A549 (cell line): ENCODE measurements around the gene C11orf68. TPM values are rescaled to one million over a fixed set of nuclear protein-coding genes. Genes with fewer than 3 reads are reported as not detected.
A peak's percentile ranks its signal among the peaks of the same experiment; 100 is the strongest.

Experiments used
- ATAC-seq, 2 experiments: fragments of 200-7000 bp in 1 of 2; fragments of >200 bp in 1 of 2; cut with Nextera tagmentation in 1 of 2; cut with Tn5 transposase in 1 of 2; 3 replicates each; pipeline versions ENCODE4 v1.8.0 to v1.9.1; 2018 to 2020; ENCODE audit warnings: mild to moderate bottlenecking in 1 of 2, moderate library complexity in 1 of 2
- CTCF ChIA-PET: fragments of 300-600 bp; sonication (Branson Sonifier 250); formaldehyde crosslinking; extraction: SDS; loops from one replicate; lab custom pipeline; 2021; ENCODE audit warnings: antibody characterized with exemption, inconsistent platforms; lab: Yijun Ruan, JAX
- POLR2A ChIA-PET: fragments of 350-600 bp; formaldehyde crosslinking; extraction: SDS; loops from one replicate; lab custom pipeline; 2021; ENCODE audit warnings: antibody characterized with exemption, inconsistent platforms; lab: Yijun Ruan, JAX
- DNase-seq, 2 experiments: peaks; one replicate each; pipeline versions ENCODE4 v3.0.0 to v3.0.0-alpha.2; 2011 to 2016; ENCODE audit warnings: low read depth in 1 of 2, low spot score in 1 of 2
- FAIRE-seq: peaks from 2 replicates; lab custom pipeline; 2011; peaks lifted over from hg19 to GRCh38; lab: Jason Lieb, UNC
- H3K27ac ChIP-seq, 2 experiments: fragments of >200 bp; sonication (Bioruptor Twin); formaldehyde crosslinking; 3 replicates each; pipeline ENCODE4 v1.5.1; 2016 to 2017
- H3K4me1 ChIP-seq: fragments of >200 bp; sonication (Bioruptor Twin); formaldehyde crosslinking; 3 replicates; pipeline ENCODE4 v1.6.1; 2016
- H3K4me2 ChIP-seq: fragments of >200 bp; sonication (Bioruptor Twin); formaldehyde crosslinking; 3 replicates; pipeline ENCODE4 v1.6.1; 2016
- H3K4me3 ChIP-seq: fragments of >200 bp; sonication (Bioruptor Twin); formaldehyde crosslinking; 3 replicates; pipeline ENCODE4 v1.5.1; 2016
- H3K9me3 ChIP-seq: fragments of >200 bp; sonication (Bioruptor Twin); formaldehyde crosslinking; 3 replicates; pipeline ENCODE4 v1.6.1; 2016
- ATOH8 ChIP-seq: fragments of 250-450 bp; sonication (Bioruptor Pico); IDR thresholded peaks from 2 replicates; pipeline ENCODE4 v1.5.0; 2020; ENCODE audit warnings: low read depth, mild to moderate bottlenecking, moderate library complexity
- BCL3 ChIP-seq: fragments of >200 bp; sonication (Bioruptor Twin); formaldehyde crosslinking; IDR thresholded peaks from 3 replicates; pipeline ENCODE4 v1.6.1; 2016
- BHLHE40 ChIP-seq: IDR thresholded peaks from 2 replicates; pipeline ENCODE4 v1.6.1; 2012; ENCODE audit warnings: low read depth, low read length, inconsistent platforms
- CBX2 ChIP-seq: fragments of 200-600 bp; sonication (generic); IDR thresholded peaks from 2 replicates; pipeline ENCODE4 v1.6.1; 2016; ENCODE audit warnings: low read depth, mild to moderate bottlenecking, borderline replicate concordance
- CHD2 ChIP-seq: fragments of 150-350 bp; IDR thresholded peaks from 2 replicates; pipeline ENCODE4 v1.6.1; 2014; ENCODE audit warnings: low read length; ENCODE audit not compliant: partially characterized antibody
- CTCF ChIP-seq: fragments of >200 bp; sonication (Bioruptor Twin); formaldehyde crosslinking; IDR thresholded peaks from 3 replicates; pipeline ENCODE4 v1.5.1; 2016
- E2F6 ChIP-seq: IDR thresholded peaks from 2 replicates; pipeline ENCODE4 v1.6.1; 2012; ENCODE audit warnings: low read depth, borderline replicate concordance
- EHMT2 ChIP-seq: fragments of 200-600 bp; sonication (generic); IDR thresholded peaks from 2 replicates; pipeline ENCODE4 v1.6.1; 2016; ENCODE audit warnings: antibody characterized with exemption, low read depth, mild to moderate bottlenecking, moderate library complexity
- EP300 ChIP-seq, 2 experiments: fragments of >200 bp; sonication (Bioruptor Twin); formaldehyde crosslinking; IDR thresholded peaks; 2 replicates in 1 of 2; 3 replicates in 1 of 2; pipeline ENCODE4 v1.6.1; 2016 to 2017
- FOSB ChIP-seq: fragments of 250-450 bp; sonication (Bioruptor Pico); IDR thresholded peaks from 2 replicates; pipeline ENCODE4 v1.5.0; 2020; ENCODE audit warnings: mild to moderate bottlenecking, moderate library complexity
- HEYL ChIP-seq: fragments of 250-450 bp; sonication (Bioruptor Pico); IDR thresholded peaks from 2 replicates; pipeline ENCODE4 v1.8.0; 2021; ENCODE audit warnings: mild to moderate bottlenecking, moderate library complexity
- HMGXB4 ChIP-seq: fragments of 250-450 bp; sonication (Bioruptor Pico); IDR thresholded peaks from 2 replicates; pipeline ENCODE4 v1.5.0; 2021; ENCODE audit warnings: mild to moderate bottlenecking, moderate library complexity, borderline replicate concordance
- HOXB13 ChIP-seq: fragments of 250-450 bp; sonication (Bioruptor Pico); IDR thresholded peaks from 2 replicates; pipeline ENCODE4 v1.5.0; 2020; ENCODE audit warnings: low read depth, mild to moderate bottlenecking, moderate library complexity
- JUN ChIP-seq, 2 experiments: fragments of >200 bp; sonication (Bioruptor Twin); formaldehyde crosslinking; IDR thresholded peaks; 2 replicates in 1 of 2; 3 replicates in 1 of 2; pipeline ENCODE4 v1.6.1; 2016 to 2017
- MAZ ChIP-seq: fragments of 150-350 bp; IDR thresholded peaks from 2 replicates; pipeline ENCODE4 v1.6.1; 2014; ENCODE audit warnings: antibody characterized with exemption, low read depth, low read length, borderline replicate concordance
- MYC ChIP-seq: IDR thresholded peaks from 2 replicates; pipeline ENCODE4 v1.6.1; 2012; ENCODE audit warnings: mild to moderate bottlenecking, inconsistent platforms, low read length, improper control_type of control experiment, borderline replicate concordance
- NPAS2 ChIP-seq: fragments of 250-450 bp; sonication (Bioruptor Pico); IDR thresholded peaks from 2 replicates; pipeline ENCODE4 v1.8.0; 2022; ENCODE audit warnings: mild to moderate bottlenecking, moderate library complexity, borderline replicate concordance
- PBX3 ChIP-seq: IDR thresholded peaks from 2 replicates; pipeline ENCODE4 v1.6.1; 2012
- PHF8 ChIP-seq: fragments of 200-600 bp; sonication (generic); IDR thresholded peaks from 2 replicates; pipeline ENCODE4 v1.6.1; 2016; ENCODE audit warnings: low read depth, mild to moderate bottlenecking, antibody characterized with exemption, moderate library complexity, borderline replicate concordance
- POLR2A ChIP-seq: IDR thresholded peaks from 2 replicates; pipeline ENCODE4 v1.6.1; 2012; ENCODE audit warnings: mild to moderate bottlenecking, low read length
- POLR2AphosphoS2 ChIP-seq: conservative IDR thresholded peaks from 2 replicates; pipeline ENCODE4 v1.6.1; 2012; ENCODE audit warnings: low read length, improper control_type of control experiment, inconsistent platforms
- RARB ChIP-seq: fragments of 250-450 bp; sonication (Bioruptor Pico); IDR thresholded peaks from 2 replicates; pipeline ENCODE4 v1.8.0; 2021; ENCODE audit warnings: mild to moderate bottlenecking, moderate library complexity
- RNF2 ChIP-seq: fragments of 200-600 bp; sonication (generic); IDR thresholded peaks from 2 replicates; pipeline ENCODE4 v1.6.1; 2016; ENCODE audit warnings: low read depth, mild to moderate bottlenecking, antibody characterized with exemption, moderate library complexity, borderline replicate concordance
- SMC3 ChIP-seq: fragments of >200 bp; sonication (Bioruptor Twin); formaldehyde crosslinking; IDR thresholded peaks from 3 replicates; pipeline ENCODE4 v1.6.1; 2018; ENCODE audit warnings: inconsistent platforms
- TP53 ChIP-seq: fragments of 250-450 bp; sonication (Bioruptor Pico); IDR thresholded peaks from 2 replicates; pipeline ENCODE4 v1.5.0; 2021; ENCODE audit warnings: mild to moderate bottlenecking, moderate library complexity
- USF2 ChIP-seq: fragments of 450-650 bp; IDR thresholded peaks from 2 replicates; pipeline ENCODE4 v1.6.1; 2014; ENCODE audit warnings: antibody characterized with exemption
- ZC3H11A ChIP-seq: fragments of 450-650 bp; IDR thresholded peaks from 2 replicates; pipeline ENCODE4 v1.6.1; 2014; ENCODE audit warnings: antibody characterized with exemption, mild to moderate bottlenecking
- ZFP36 ChIP-seq: fragments of 450-650 bp; IDR thresholded peaks from 2 replicates; pipeline ENCODE4 v1.6.1; 2014; ENCODE audit warnings: borderline replicate concordance; ENCODE audit not compliant: partially characterized antibody
- ZSCAN20 ChIP-seq: fragments of 250-450 bp; sonication (Bioruptor Pico); IDR thresholded peaks from 2 replicates; pipeline ENCODE4 v1.8.0; 2022; ENCODE audit warnings: mild to moderate bottlenecking, moderate library complexity
- whole genome bisulfite sequencing: methylation state at CpG from one replicate; pipeline ENCODE4 v1.1.6; 2017; ENCODE audit errors: missing lambda C conversion rate; 5-methylcytosine and 5-hydroxymethylcytosine counted together
- polyA plus RNA-seq, 4 experiments: library from polyadenylated mRNA; depleted of rRNA in 3 of 4; stranded (reverse); fragments of >200 nt; fragmentation: RNase III in 1 of 4; extraction: RNeasy Plus Mini Kit Qiagen cat#74134 plus additional on column Dnase treatment in 1 of 4; gene quantifications; 2 replicates in 3 of 4; 3 replicates in 1 of 4; pipeline ENCODE4 v1.2.3, GENCODE V29; 2011 to 2017

Gene C11orf68
- polyA plus RNA-seq, 2 of the 4 experiments (the other 2 are of a cell fraction) = 10.6 to 17.0 TPM

- Histone ChIP-seq H3K4me1 (peaks cover 56% of the 10 kb centered on the region), H3K27ac (peak within 1 kb of the TSS; percentile 87 to 96), H3K4me2 (peak within 1 kb of the TSS; percentile 97), H3K9me3 (no peaks in the 10 kb centered on the region), H3K4me3 (peak within 1 kb of the TSS; percentile 69)
- ATAC-seq = peak; percentile 30 to 57
- POLR2A ChIA-PET = interaction anchor here (0.5 to 4.3 kb wide), 18 partner anchors 8 to 179 kb away, joined by 3 to 38 read pairs (median 4); partner anchors contain the start of genes C11orf68, CFL1, FOSL1 and KAT5
- DNase-seq = peak; percentile 93 to 94
- CTCF ChIA-PET = interaction anchor here (0.5 to 20.5 kb wide), 18 partner anchors 11 to 187 kb away, joined by 3 to 618 read pairs (median 6); partner anchors contain the start of genes C11orf68, CFL1, CTSW and DRAP1
- under 1% methylated on average over 29 of the region's 94 CpGs for WGBS
- FAIRE-seq = no peak
- TF ChIP-seq NPAS2 (CRISPR knock-in tag) (peak; percentile 93), TP53 (0 out of 2 replicates have a peak, but pooled peaks have one; percentile 59), HMGXB4 (CRISPR knock-in tag) (no peak), HOXB13 (0 out of 2 replicates have a peak, but pooled peaks have one; percentile 27), ZSCAN20 (no peak), RNF2 (no peak), FOSB (CRISPR knock-in tag) (peak; percentile 82), JUN (IDR thresholded peaks at IDR 0.05) (peak; percentile 66 to 87; a peak in 3 of 5 replicates), BCL3 (peak; percentile 95; the same call in 2 of the 3 replicates), HEYL (CRISPR knock-in tag) (no peak), CBX2 (no peak), CTCF (peak; percentile 22; the same call in 1 of the 3 replicates), ATOH8 (CRISPR knock-in tag) (peak; percentile 44; the same call in 1 of the 2 replicates), ZC3H11A (no peak), BHLHE40 (0 out of 2 replicates have a peak, but pooled peaks have one; percentile 30), PBX3 (peak; percentile 44; the same call in 1 of the 2 replicates), MAZ (no peak), RARB (peak; percentile 21), EHMT2 (no peak), MYC (peak; percentile 84; the same call in 1 of the 2 replicates), SMC3 (0 out of 3 replicates have a peak, but pooled peaks have one; percentile 10), PHF8 (0 out of 2 replicates have a peak, but pooled peaks have one; percentile 38), ZFP36 (no peak), CHD2 (peak; percentile 53), USF2 (peak; percentile 17), POLR2A (peak; percentile 95), E2F6 (peak; percentile 77), POLR2AphosphoS2 (peak; percentile 21), EP300 (IDR thresholded peaks at IDR 0.05) (0 out of 5 replicates have a peak, but pooled peaks of 1 of the 2 experiments have one; percentile 11)
Observed at GRCh38 chr11:65890324-65891218, 28.3 kb downstream of the C11orf68 start, which contains the start of gene CCDC85B. CCDC85B (plus strand) TSS chr11:65890673; CDS start chr11:65890784, 111 bp downstream.
